BJ (cell line): Measurements from ENCODE around the gene HOXA3. TPM values are rescaled to one million over a fixed set of nuclear protein-coding genes. Genes with fewer than 3 reads are reported as not detected.
A peak's percentile ranks its signal among the peaks of the same experiment; 100 is the strongest.

Experiments used
- CTCF ChIA-PET: fragments of 350-600 bp; formaldehyde crosslinking; extraction: SDS; loops from one replicate; lab custom pipeline; 2021; ENCODE audit warnings: antibody characterized with exemption, inconsistent platforms; lab: Yijun Ruan, JAX
- POLR2A ChIA-PET: fragments of 300-600 bp; sonication (Branson Sonifier 250); formaldehyde crosslinking; extraction: SDS; loops from one replicate; lab custom pipeline; 2021; ENCODE audit warnings: antibody characterized with exemption; lab: Charles Lee
- DNase-seq: peaks from one replicate; pipeline ENCODE4 v3.0.0-alpha.2; 2011; ENCODE audit warnings: low read depth
- H3K27me3 ChIP-seq: 2 replicates; pipeline ENCODE4 v1.6.0; 2011; ENCODE audit warnings: low read length; ENCODE audit not compliant: control insufficient read depth, insufficient read depth
- H3K36me3 ChIP-seq: 2 replicates; pipeline ENCODE4 v1.5.1; 2011; ENCODE audit warnings: low read length; ENCODE audit not compliant: control insufficient read depth, insufficient read depth
- H3K4me3 ChIP-seq: 2 replicates; pipeline ENCODE4 v1.5.1; 2011; ENCODE audit warnings: low read depth, mild to moderate bottlenecking, control low read depth, low read length
- CTCF ChIP-seq: IDR thresholded peaks from 2 replicates; pipeline ENCODE4 v1.5.1; 2011; ENCODE audit warnings: low read depth, mild to moderate bottlenecking, control low read depth, inconsistent platforms, low read length, moderate library complexity; ENCODE audit not compliant: insufficient read depth
- polyA plus RNA-seq: library from polyadenylated mRNA; depleted of rRNA; stranded (reverse); fragments of >200 nt; gene quantifications from 2 replicates; pipeline ENCODE4 v1.2.3, GENCODE V29; 2011

The HOXA3 gene
- polyA plus RNA-seq, 1 experiment = 0.15 TPM

- Histone ChIP-seq H3K27me3 (no peaks in the 10 kb centered on the region), H3K4me3 (peak overlapping the region; percentile 60)
- POLR2A ChIA-PET = interaction anchor here (1.7 kb wide), 1 partner anchor 10 kb away, joined by 5 read pairs; no protein-coding TSS in a partner anchor
Observed at GRCh38 chr7:27188386-27189294, 36.3 kb upstream of the HOXA3 start.

GRCh38 chr7:27187475-27188385, 35.3 kb upstream of the HOXA3 start:
- Histone ChIP-seq H3K36me3 (peaks cover 4% of the 10 kb centered on the region), H3K4me3 (peak overlapping the region; percentile 60), H3K27me3 (no peaks in the 10 kb centered on the region)
- ChIA-PET POLR2A (interaction anchor here (0.6 to 1.7 kb wide), 5 partner anchors 9 to 578 kb away, joined by 5 to 11 read pairs (median 8); no protein-coding TSS in a partner anchor), CTCF (interaction anchor here (1.2 to 12.5 kb wide), 6 partner anchors 8 to 883 kb away, joined by 3 to 187 read pairs (median 8); partner anchors contain the start of genes HOXA10 and HOXA9)
- no peak for TF ChIP-seq CTCF
- no peak for DNase-seq

More at GRCh38 chr7:27188386-27189294, 36.3 kb upstream of the HOXA3 start:
- TF ChIP-seq CTCF = no peak
- no peak for DNase-seq
- H3K36me3 ChIP-seq = peaks cover 2% of the 10 kb centered on the region
- CTCF ChIA-PET = interaction anchor here (1.6 to 12.5 kb wide), 4 partner anchors 10 to 28 kb away, joined by 3 to 187 read pairs (median 6); partner anchors contain the start of genes HOXA10 and HOXA9

- TF ChIP-seq CTCF = no peak
- Histone ChIP-seq H3K36me3 (peaks cover 6% of the 10 kb centered on the region), H3K4me3 (peak overlapping the region; percentile 88), H3K27me3 (no peaks in the 10 kb centered on the region)
- ChIA-PET POLR2A (interaction anchor here (0.6 to 1.7 kb wide), 6 partner anchors 8 to 579 kb away, joined by 3 to 11 read pairs (median 7); no protein-coding TSS in a partner anchor), CTCF (interaction anchor here (1.1 to 12.5 kb wide), 7 partner anchors 9 to 884 kb away, joined by 3 to 187 read pairs (median 6); partner anchors contain the start of genes HOXA10 and HOXA9)
- DNase-seq = peak; percentile 51
Observed at GRCh38 chr7:27186668-27187474, 34.5 kb upstream of the HOXA3 start.

GRCh38 chr7:27185854-27186667, 33.7 kb upstream of the HOXA3 start:
- Histone ChIP-seq H3K36me3 (peaks cover 6% of the 10 kb centered on the region), H3K27me3 (no peaks in the 10 kb centered on the region), H3K4me3 (peak overlapping the region; percentile 88)
- ChIA-PET CTCF (interaction anchor here (0.6 to 12.5 kb wide), 6 partner anchors 10 to 999 kb away, joined by 3 to 187 read pairs (median 8); partner anchors contain the start of genes HOXA10 and HOXA9), POLR2A (interaction anchor here (0.9 to 1.4 kb wide), 4 partner anchors 9 to 492 kb away, joined by 3 to 11 read pairs (median 8); no protein-coding TSS in a partner anchor)
- TF ChIP-seq CTCF = no peak
- DNase-seq = no peak
